ENCODE results near the gene WARS2. TPM values are rescaled to one million over a fixed set of nuclear protein-coding genes. Genes with fewer than 3 reads are reported as not detected.

Gene WARS2
- total RNA-seq, 6 experiments from 2014 or later = 4.3 to 8.7 (median 6.2) TPM

- H3K27me3 ChIP-seq = peaks cover 16 to 54% of the 10 kb centered on the region in 2 donors
- H3K36me3 ChIP-seq = no peaks in the 10 kb centered on the region
- no peak overlapping the region for H3K27ac ChIP-seq
- ATAC-seq (no peak), DNase-seq (no peak)
- peaks cover 0 to 24% (median 0%) of the 10 kb centered on the region in 4 donors for H3K4me1 ChIP-seq
- WGBS (ENCODE audit: insufficient coverage, low coverage, low lambda C conversion rate, missing lambda C conversion rate) = 17% methylated on average over 1 of the region's 1 CpG
- intact Hi-C loops (cut with DNase I) = no loop called here
- H3K4me3 ChIP-seq = no peak overlapping the region
- H3K9me3 ChIP-seq = peaks cover 0 to 3% (median 0%) of the 10 kb centered on the region in 4 donors
- TF ChIP-seq CTCF (IDR thresholded peaks at IDR 0.05) = no peak
- no peak for TF ChIP-seq POLR2A (IDR thresholded peaks at IDR 0.05)
Observed at GRCh38 chr1:118981436-118981835, 159.0 kb downstream of the WARS2 start.

Small RNA genes within 50 kb of the gene (small RNA-seq; reads per million reads assigned to genes)
- gene AL139420.2 = 0 reads per million in 2 experiments

Other genes with a start within 250 kb of the WARS2 start
- 10 to 100 TPM in 5 of 6 experiments, under 1 TPM in 1; 0.29 to 56.5 (median 16.5) TPM for gene TBX15, start 152.3 kb downstream of the WARS2 start, total RNA-seq
- 100 to 1,000 TPM in 3 of 6 experiments, 10 to 100 TPM in 3; 33.9 to 282 (median 99.3) TPM for gene HAO2, start 228.1 kb upstream of the WARS2 start, total RNA-seq

Measured in right lobe of liver (tissue), 6 donors.